HG03354 (cell line): ENCODE measurements around the gene IQGAP2.
"Not testable (repeated sequence)": the region's sequence is repeated elsewhere in the genome, so short reads cannot be mapped to it uniquely, and the experiment has no call there.

Source experiments
- ATAC-seq: cut with Tn5 transposase; IDR thresholded peaks from one replicate; pipeline ENCODE4 v1.9.1; 2021; ENCODE audit warnings: mild to moderate bottlenecking; ENCODE audit not compliant: unreplicated experiment, poor library complexity, severe bottlenecking

Gene IQGAP2

GRCh38 chr5:76664079-76664478 is 261.0 kb downstream of the IQGAP2 start:
- ATAC-seq: no peak

DNA sequence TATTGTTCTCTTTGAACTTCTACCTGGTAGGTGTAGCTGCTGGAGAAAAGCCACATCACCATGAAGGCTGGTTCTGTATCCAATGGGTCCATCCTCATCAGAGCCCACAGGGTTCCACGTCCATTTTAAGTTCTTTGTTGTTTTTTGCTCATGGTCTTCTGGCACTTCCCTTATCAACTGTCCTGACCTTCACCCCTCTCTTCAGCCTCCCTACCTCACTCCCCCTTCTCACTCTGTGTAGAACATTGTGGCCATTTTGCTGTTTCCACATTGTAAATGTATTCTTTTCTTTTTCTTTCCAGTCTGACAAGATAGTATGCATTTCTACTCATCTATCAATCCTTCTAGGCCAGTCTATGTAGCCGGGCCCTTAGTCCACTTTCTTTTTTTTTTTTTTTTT is 264.4 kb downstream of the IQGAP2 start:
- ATAC-seq: no peak

- ATAC-seq: no peak
Measured at GRCh38 chr5:76669245-76669644, 266.2 kb downstream of the IQGAP2 start.

- no peak for ATAC-seq
Measured at GRCh38 chr5:76670508-76670907, 267.4 kb downstream of the IQGAP2 start.

GRCh38 chr5:76672242-76672641 is 269.2 kb downstream of the IQGAP2 start:
- ATAC-seq: no peak

GRCh38 chr5:76673125-76673524 is 270.0 kb downstream of the IQGAP2 start:
- no peak for ATAC-seq

DNA sequence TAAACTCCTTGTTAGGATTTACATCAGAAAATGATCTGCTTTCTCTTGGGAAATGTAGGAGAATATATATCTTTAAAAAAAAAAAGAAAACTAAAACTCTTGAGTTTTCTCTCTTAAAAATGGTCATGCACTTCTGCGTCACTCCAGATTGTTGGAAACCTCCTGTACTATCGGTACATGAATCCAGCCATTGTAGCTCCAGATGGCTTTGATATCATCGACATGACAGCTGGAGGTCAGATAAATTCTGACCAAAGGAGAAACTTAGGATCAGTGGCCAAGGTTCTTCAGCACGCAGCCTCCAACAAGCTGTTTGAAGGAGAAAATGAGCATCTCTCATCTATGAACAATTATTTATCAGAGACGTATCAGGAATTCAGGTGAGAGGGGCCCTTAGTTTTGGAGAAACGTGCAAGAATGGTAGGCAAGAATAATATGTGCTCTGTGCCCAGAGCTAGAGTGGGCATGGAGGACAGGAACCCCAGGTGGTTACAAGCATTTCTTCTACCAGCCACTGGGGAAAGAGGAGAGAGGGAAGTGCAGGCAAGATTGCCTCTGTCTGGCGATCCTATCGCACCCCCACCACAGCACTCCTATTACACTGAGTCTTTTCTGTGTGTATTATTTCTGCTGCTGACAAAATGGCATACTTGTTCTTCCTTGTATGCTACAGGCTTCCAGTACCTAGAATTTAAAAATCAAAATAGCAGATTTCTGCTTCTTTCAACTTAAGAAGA is 271.4 kb downstream of the IQGAP2 start:
- ATAC-seq: no peak

DNA sequence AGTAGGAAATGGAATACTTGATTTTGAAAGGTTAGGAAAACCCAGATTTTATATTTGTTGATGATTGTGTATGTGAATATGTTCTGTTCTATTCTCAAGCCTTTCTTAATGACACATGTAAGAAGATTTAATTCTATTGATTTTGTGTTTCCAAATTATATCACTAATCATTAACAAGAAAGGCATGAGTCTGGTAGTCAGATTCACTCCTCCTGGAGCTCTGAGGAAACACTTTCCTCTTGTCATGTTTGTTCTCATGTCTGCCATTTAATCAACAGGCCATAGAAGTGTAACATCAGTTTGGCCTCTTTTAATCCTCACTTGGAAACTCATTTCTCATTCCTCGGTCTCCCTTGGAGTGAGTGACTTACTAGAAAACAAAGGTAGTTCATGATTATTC is 272.3 kb downstream of the IQGAP2 start:
- ATAC-seq: no peak

- ATAC-seq: no peak
Measured at GRCh38 chr5:76677849-76678472, 274.9 kb downstream of the IQGAP2 start.

- no peak for ATAC-seq
Measured at GRCh38 chr5:76679231-76679630, 276.1 kb downstream of the IQGAP2 start.

DNA sequence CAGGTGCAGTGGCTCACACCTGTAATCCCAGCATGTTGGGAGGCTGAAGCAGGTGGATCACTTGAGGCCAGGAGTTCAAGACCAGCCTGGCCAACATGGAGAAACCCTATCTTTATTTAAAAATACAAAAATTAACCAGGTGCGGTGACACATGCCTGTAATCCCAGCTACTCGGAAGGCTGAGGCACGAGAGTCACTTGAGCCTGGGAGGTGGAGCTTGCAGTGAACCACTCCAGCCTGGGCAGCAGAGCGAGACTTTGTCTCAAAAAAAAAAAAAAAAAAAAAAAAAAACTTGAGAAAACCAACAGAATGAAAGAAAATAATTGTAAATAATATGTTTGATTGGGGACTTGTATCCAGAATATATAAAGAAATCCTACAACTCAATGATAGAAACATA is 277.7 kb downstream of the IQGAP2 start:
- ATAC-seq: not testable (repeated sequence)

DNA sequence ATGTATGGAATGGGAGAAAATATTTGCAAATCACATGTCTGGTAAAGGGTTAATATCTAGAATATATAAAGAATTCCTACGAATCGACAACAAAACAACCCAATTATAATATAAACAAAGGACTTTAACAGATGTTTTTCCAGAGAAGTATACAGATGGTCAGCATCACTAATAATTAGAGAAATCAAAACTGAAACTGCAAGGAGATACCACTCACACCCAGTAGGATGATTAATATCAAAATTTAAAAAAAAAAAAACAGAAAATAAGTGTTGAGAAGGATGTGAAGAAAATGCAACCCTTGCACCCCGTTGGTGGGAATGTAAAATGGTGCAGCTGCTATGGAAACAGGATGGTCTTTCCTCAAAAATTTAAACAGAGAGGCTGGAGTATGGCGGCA is 278.2 kb downstream of the IQGAP2 start:
- ATAC-seq: no peak

GRCh38 chr5:76682387-76682786 is 279.3 kb downstream of the IQGAP2 start:
- ATAC-seq: no peak

- no peak for ATAC-seq
Measured at GRCh38 chr5:76683816-76684731, 281.0 kb downstream of the IQGAP2 start.

DNA sequence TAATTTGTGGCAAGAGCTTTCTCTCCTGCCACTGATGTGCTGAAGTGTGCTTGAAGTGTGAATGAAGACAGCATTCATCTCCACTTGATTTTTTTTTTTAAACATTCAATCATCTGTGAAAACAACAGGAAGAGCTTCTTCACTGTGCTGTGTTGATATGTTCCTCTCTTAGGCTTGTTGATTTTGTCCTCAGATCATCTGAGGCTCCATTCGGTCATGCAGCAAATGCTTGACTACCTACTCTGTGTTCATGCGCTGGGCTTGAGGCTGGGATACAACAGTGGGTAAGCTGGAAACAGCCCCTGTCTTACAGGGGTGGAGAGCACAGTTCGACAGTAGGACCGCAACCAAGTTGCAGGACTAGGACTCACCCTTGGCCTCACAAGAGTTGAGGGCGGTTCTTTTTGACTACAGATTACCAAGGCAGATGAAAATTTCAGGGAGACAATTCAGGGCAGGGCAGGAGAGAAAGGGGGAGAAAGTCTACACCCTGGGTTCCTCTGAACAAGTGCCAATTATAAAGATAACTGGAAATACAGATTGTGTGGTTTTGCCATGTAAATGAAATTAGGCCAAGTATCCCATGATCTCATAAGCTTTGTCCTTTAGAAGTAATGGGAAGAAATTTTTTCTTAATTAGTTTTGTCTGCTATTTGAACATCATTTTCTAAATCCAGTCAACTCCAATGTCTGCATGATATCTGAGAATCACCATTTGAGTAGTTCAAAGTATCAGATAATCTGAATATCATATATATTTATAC is 281.9 kb downstream of the IQGAP2 start:
- no peak for ATAC-seq

GRCh38 chr5:76685704-76686103 is 282.6 kb downstream of the IQGAP2 start:
- ATAC-seq: no peak

DNA sequence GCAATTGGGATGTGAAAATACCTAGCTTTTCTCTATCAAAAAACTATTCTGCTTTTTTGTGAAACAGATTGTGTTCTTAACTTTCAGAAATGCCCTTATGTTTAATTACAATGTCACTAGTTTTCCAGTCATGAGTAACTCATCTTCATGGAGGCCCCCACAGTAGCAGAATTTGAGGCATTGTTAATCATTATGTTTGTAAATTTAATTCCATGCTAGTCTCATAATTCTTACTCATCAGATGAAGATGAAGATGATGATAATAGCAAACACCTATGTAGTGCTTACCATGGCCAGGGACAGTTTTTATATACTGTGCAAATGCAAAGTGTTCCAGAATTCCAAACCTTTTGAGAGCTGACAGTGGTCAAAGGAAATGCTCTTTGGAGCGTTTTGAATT is 285.1 kb downstream of the IQGAP2 start:
- no peak for ATAC-seq

DNA sequence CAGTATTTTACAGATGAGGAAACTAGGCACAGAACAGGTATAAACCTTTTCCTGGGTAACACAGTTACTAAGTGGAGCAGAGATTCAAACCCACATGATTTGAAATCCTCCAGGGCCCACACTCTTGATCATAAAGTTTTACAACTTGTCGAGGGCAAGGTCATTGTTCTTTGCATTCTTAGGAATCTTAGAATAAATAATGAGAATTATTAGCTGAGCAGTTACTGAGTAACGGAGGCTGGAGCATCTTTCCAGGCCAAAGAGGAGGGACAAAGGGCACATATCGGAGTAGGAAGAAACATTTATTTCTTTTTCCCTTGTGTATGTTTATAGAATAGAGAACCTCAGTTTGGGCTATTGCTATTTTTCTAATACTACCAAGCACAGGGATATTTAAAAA is 285.8 kb downstream of the IQGAP2 start:
- no peak for ATAC-seq

GRCh38 chr5:76689321-76690036 is 286.4 kb downstream of the IQGAP2 start:
- ATAC-seq: no peak
